22Rv1 (cell line): ENCODE results near the gene MAPK9.

Source experiments
- H3K27ac ChIP-seq: fragments of 450-650 bp; 2 replicates; pipeline ENCODE4 v1.5.1; 2017
- CTCF ChIP-seq: fragments of 450-650 bp; IDR thresholded peaks from 2 replicates; pipeline ENCODE4 v1.5.1; 2017; ENCODE audit warnings: mild to moderate bottlenecking
- ZFX ChIP-seq: fragments of 450-650 bp; IDR thresholded peaks from 2 replicates; pipeline ENCODE4 v1.6.1; 2017; ENCODE audit warnings: antibody characterized with exemption, borderline replicate concordance

The MAPK9 gene

GRCh38 chr5:180187767-180188166 lies 104.1 kb downstream of the MAPK9 start:
- TF ChIP-seq ZFX (no peak), CTCF (no peak)
- no peak overlapping the region for H3K27ac ChIP-seq
